ENCODE measurements around the gene ERMP1. TPM values are rescaled to one million over a fixed set of nuclear protein-coding genes. Genes with fewer than 3 reads are reported as not detected.

The ERMP1 gene
- polyA plus RNA-seq, 3 donors, result 2.5 to 3.7 (median 3.6) TPM

DNA sequence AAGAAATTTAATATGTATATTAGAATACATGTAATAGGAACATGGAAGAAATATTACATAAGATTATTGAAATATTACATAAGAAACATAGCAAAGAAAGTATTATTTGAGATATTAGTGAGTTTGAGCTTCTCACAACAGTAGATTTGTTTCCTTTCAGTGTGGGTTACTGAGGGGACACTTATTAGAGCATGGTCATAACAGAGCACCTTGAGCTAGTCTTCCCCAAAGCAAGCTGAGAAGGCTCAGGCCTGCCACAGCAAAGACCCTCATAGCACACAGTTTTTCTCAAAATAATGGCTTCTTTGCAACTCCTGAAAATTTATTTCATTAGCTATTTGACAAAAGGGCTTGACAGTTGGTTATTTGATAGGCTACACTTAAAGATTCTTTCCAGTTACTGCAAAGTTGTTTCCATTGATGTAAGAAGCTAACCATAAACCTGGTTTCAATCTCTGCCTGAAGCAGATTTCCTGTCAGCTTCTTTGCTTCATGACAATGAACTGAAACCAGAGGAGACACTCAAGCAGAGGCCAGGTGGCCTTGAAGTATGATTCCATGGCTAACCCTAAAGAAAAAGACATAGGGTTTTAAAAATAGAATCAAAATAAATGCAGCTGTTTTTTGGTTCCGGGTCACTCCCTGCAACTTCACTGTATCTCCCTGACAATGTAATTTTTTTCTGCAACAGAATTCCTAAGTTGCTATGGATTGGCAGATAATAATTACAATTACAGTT lies 68.6 kb downstream of the ERMP1 start:
- DNase-seq, result no peak
- TF ChIP-seq, protein P1, sequence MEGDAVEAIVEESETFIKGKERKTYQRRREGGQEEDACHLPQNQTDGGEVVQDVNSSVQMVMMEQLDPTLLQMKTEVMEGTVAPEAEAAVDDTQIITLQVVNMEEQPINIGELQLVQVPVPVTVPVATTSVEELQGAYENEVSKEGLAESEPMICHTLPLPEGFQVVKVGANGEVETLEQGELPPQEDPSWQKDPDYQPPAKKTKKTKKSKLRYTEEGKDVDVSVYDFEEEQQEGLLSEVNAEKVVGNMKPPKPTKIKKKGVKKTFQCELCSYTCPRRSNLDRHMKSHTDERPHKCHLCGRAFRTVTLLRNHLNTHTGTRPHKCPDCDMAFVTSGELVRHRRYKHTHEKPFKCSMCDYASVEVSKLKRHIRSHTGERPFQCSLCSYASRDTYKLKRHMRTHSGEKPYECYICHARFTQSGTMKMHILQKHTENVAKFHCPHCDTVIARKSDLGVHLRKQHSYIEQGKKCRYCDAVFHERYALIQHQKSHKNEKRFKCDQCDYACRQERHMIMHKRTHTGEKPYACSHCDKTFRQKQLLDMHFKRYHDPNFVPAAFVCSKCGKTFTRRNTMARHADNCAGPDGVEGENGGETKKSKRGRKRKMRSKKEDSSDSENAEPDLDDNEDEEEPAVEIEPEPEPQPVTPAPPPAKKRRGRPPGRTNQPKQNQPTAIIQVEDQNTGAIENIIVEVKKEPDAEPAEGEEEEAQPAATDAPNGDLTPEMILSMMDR (IDR thresholded peaks at IDR 0.05), result no peak
- no peaks in the 10 kb centered on the region for H3K27me3 ChIP-seq (ENCODE audit: control insufficient read depth in 2 of 2, insufficient read depth in 2 of 2, low read length in 2 of 2)
- H3K4me2 ChIP-seq (replicated peaks; ENCODE audit: extremely low read depth, low read length, poor library complexity, severe bottlenecking), result no peak overlapping the region
- no peak overlapping the region for H3K4me3 ChIP-seq (replicated peaks in 1 of 3; ENCODE audit: low read depth in 2 of 3, low read length in 3 of 3)
- Mint-ChIP-seq H3K4me3 (no peak overlapping the region), H3K9me3 (peaks cover 0 to 1% (median 0%) of the 10 kb centered on the region in 7 donors), H3K36me3 (peaks cover 88 to 94% of the 10 kb centered on the region in 2 donors), H3K4me1 (no peaks in the 10 kb centered on the region), H3K27me3 (ENCODE audit: low read depth in 3 of 3) (peaks cover 0 to 2% (median 0%) of the 10 kb centered on the region in 3 donors), H3K27ac (peak overlapping the region in 1 of 7 donors; percentile 30)
- intact Hi-C loops (cut with micrococcal nuclease), result no loop called here
- H2AFZ ChIP-seq (ENCODE audit: insufficient read depth, low read depth, low read length, poor library complexity, severe bottlenecking), result no peak overlapping the region
- H4K20me1 ChIP-seq (ENCODE audit: insufficient read depth, low read length), result peaks cover 6% of the 10 kb centered on the region
- no peak overlapping the region for H3K9ac ChIP-seq (ENCODE audit: insufficient read depth, low read length, poor library complexity, severe bottlenecking)
- H3K79me2 ChIP-seq (ENCODE audit: insufficient read depth, low read length), result no peaks in the 10 kb centered on the region
- no peaks in the 10 kb centered on the region for H3K4me1 ChIP-seq (ENCODE audit: control insufficient read depth in 1 of 2, insufficient read depth in 2 of 2, low read length in 2 of 2)
- H3K9me3 ChIP-seq (replicated peaks in 1 of 2; ENCODE audit: control insufficient read depth in 1 of 2, insufficient read depth in 1 of 2, low read length in 2 of 2), result no peaks in the 10 kb centered on the region
- WGBS (ENCODE audit: insufficient coverage), result no CpG with 5 or more reads among the region's 1 CpG
- no peak overlapping the region for H3K27ac ChIP-seq (ENCODE audit: low read depth in 1 of 2, low read length in 2 of 2)
- H3K36me3 ChIP-seq (replicated peaks in 1 of 2; ENCODE audit: control insufficient read depth in 1 of 2, insufficient read depth in 2 of 2, low read length in 2 of 2), result peaks cover 83 to 100% of the 10 kb centered on the region in 2 donors

DNA sequence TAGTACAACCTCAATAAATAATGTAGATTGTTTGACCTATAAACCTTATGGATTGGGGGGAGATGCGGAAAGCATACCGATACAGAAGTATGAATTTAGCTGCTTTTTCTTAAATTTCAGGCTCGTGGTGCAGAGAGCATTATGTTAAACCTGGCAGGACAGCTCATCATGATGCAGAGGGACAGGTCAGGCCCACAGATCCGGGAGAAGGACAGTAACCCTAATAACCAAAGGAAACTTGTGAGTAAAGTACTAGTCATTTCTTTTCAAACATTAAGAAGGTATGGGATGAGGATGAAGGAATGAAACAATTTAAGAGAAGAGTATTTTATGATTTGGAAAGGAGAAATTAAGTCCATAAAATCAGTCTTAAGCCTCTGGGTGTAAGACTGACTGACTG lies 70.5 kb downstream of the ERMP1 start:
- Histone ChIP-seq H3K4me1 (ENCODE audit: control insufficient read depth in 1 of 2, insufficient read depth in 2 of 2, low read length in 2 of 2) (no peaks in the 10 kb centered on the region), H4K20me1 (ENCODE audit: insufficient read depth, low read length) (peaks cover 6% of the 10 kb centered on the region), H3K9me3 (replicated peaks in 1 of 2; ENCODE audit: control insufficient read depth in 1 of 2, insufficient read depth in 1 of 2, low read length in 2 of 2) (no peaks in the 10 kb centered on the region), H3K4me2 (replicated peaks; ENCODE audit: extremely low read depth, low read length, poor library complexity, severe bottlenecking) (no peak overlapping the region), H2AFZ (ENCODE audit: insufficient read depth, low read depth, low read length, poor library complexity, severe bottlenecking) (no peak overlapping the region), H3K27ac (ENCODE audit: low read depth in 1 of 2, low read length in 2 of 2) (no peak overlapping the region), H3K79me2 (ENCODE audit: insufficient read depth, low read length) (no peaks in the 10 kb centered on the region), H3K9ac (ENCODE audit: insufficient read depth, low read length, poor library complexity, severe bottlenecking) (no peak overlapping the region), H3K27me3 (ENCODE audit: control insufficient read depth in 2 of 2, insufficient read depth in 2 of 2, low read length in 2 of 2) (no peaks in the 10 kb centered on the region), H3K36me3 (replicated peaks in 1 of 2; ENCODE audit: control insufficient read depth in 1 of 2, insufficient read depth in 2 of 2, low read length in 2 of 2) (peaks cover 80 to 100% of the 10 kb centered on the region in 2 donors), H3K4me3 (replicated peaks in 1 of 3; ENCODE audit: low read depth in 2 of 3, low read length in 3 of 3) (no peak overlapping the region)
- intact Hi-C loops (cut with micrococcal nuclease), result no loop called here
- no peak overlapping the region for H3K4me3 Mint-ChIP-seq
- no peaks in the 10 kb centered on the region for H3K9me3 Mint-ChIP-seq
- TF ChIP-seq, protein P1 (IDR thresholded peaks at IDR 0.05), result no peak
- peaks cover 0 to 2% (median 0%) of the 10 kb centered on the region in 3 donors for H3K27me3 Mint-ChIP-seq (ENCODE audit: low read depth in 3 of 3)
- DNase-seq, result no peak
- H3K36me3 Mint-ChIP-seq, result peaks cover 86 to 95% of the 10 kb centered on the region in 2 donors
- no peak overlapping the region for H3K27ac Mint-ChIP-seq
- no peaks in the 10 kb centered on the region for H3K4me1 Mint-ChIP-seq
- 100% methylated on average over 3 of the region's 4 CpGs for WGBS (ENCODE audit: insufficient coverage)

Measured in CD14-positive monocyte (primary cell).